Activated naive CD4-positive, alpha-beta T cell treated with anti-CD3 and anti-CD28 coated beads, Interleukin-2, amount 50 U/mL, for 72 hours (primary cell): ENCODE measurements around the gene FTCD. TPM values are rescaled to one million over a fixed set of nuclear protein-coding genes. Genes with fewer than 3 reads are reported as not detected.

Experiments
- ATAC-seq, 2 donors: fragments of 150-1000 bp; cut with Tn5 transposase; 2 replicates each; pipeline ENCODE4 v1.10.0; 2021; ENCODE audit warnings: mild to moderate bottlenecking in 2 of 2, moderate library complexity in 2 of 2
- DNase-seq, 2 donors: peaks; one replicate each; pipeline ENCODE4 v3.0.0; 2021 to 2022; ENCODE audit warnings: low spot score in 2 of 2
- H3K27ac Mint-ChIP-seq, 2 donors: one replicate each; pipeline ENCODE4 v1.8.0; 2022; ENCODE audit warnings: mild to moderate bottlenecking in 2 of 2, mixed read lengths in 2 of 2
- H3K36me3 Mint-ChIP-seq, 2 donors: one replicate each; pipeline ENCODE4 v1.8.0; 2022; ENCODE audit warnings: mixed read lengths in 2 of 2
- H3K9me3 Mint-ChIP-seq, 2 donors: one replicate each; pipeline ENCODE4 v1.8.0; 2022; ENCODE audit warnings: mixed read lengths in 2 of 2
- total RNA-seq, 2 donors: library from RNA; stranded (reverse); gene quantifications; one replicate each; pipeline ENCODE4 v1.2.3, GENCODE V29; 2022

FTCD gene
- total RNA-seq, 2 donors from 2014 or later: 0.21 to 0.39 TPM

DNA sequence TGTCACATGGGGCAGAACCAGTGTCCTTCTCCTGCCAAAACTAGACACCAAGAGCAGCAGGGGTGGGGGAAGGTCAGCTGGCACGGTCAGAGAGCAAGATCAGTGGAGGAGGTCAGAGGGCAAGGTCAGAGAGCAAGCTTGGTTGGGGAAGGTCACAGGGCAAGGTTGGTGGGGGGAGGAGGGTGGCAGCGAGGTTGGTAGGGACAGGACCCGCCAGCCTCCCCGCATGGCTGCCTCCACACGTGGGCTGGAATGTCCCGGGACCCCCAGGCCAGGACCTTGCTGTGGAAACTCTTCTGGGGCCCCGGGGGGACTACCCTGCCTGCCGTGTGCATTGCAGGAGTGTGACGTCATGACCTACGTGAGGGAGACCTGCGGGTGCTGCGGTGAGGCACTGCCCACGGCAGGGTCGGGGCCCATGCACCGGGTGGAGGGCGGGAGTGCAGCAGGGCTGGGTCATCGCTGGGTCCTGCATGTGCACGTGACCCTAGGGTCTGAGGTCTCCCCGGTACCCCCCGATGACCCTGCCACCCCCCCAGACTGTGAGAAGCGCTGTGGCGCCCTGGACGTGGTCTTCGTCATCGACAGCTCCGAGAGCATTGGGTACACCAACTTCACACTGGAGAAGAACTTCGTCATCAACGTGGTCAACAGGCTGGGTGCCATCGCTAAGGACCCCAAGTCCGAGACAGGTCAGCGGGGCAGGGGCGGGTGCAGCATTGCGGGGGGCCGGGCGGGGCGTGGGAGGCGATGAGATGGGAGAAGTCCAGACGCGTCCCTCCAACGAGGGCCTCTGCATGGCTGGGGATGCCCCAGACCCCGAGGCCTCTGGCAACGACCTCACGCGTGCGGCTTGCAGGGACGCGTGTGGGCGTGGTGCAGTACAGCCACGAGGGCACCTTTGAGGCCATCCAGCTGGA is 30.2 kb downstream of the FTCD start:
- H3K27ac Mint-ChIP-seq: peak overlapping the region in 1 of 2 donors; percentile 51
- ATAC-seq: no peak
- no peaks in the 10 kb centered on the region for H3K36me3 Mint-ChIP-seq
- no peak for DNase-seq
- H3K9me3 Mint-ChIP-seq: peaks cover 0 to 4% of the 10 kb centered on the region in 2 donors

GRCh38 chr21:46124083-46124925 is 31.1 kb downstream of the FTCD start:
- Mint-ChIP-seq H3K9me3 (peaks cover 0 to 4% of the 10 kb centered on the region in 2 donors), H3K36me3 (no peaks in the 10 kb centered on the region), H3K27ac (no peak overlapping the region)
- no peak for ATAC-seq
- peak in 1 of 2 donors; percentile 44 for DNase-seq

- H3K27ac Mint-ChIP-seq: no peak overlapping the region
- DNase-seq (peak in 1 of 2 donors; percentile 34), ATAC-seq (no peak)
- no peaks in the 10 kb centered on the region for H3K36me3 Mint-ChIP-seq
- peaks cover 0 to 4% of the 10 kb centered on the region in 2 donors for H3K9me3 Mint-ChIP-seq
These were observed 32.4 kb downstream of the FTCD start for GRCh38 chr21:46122758-46123683.

DNA sequence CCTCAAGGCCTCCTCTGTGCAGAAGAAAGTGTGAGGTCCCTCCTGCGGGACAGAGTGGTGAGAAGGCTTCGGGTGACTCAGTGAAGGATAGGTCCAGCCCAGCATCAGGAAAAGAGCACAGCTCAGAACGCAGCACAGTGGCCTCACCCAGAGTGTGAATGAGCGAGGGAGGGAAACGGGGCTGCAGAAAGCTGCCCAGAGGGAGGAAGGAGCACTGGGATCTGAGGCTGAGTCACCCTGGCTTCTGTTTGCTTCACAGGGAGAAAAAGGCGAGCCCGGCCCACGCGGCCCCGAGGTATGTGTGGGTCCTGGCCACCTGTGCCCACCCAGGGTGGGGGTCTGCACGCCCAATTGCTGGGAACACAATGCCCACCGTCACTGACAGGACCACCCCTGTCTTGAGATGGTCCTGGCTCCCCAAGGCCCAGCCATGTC is 33.1 kb downstream of the FTCD start:
- DNase-seq: peak in 1 of 2 donors; percentile 45
- ATAC-seq: no peak
- Mint-ChIP-seq H3K27ac (peak overlapping the region; percentile 75 to 87), H3K9me3 (peaks cover 0 to 4% of the 10 kb centered on the region in 2 donors), H3K36me3 (no peaks in the 10 kb centered on the region)

DNA sequence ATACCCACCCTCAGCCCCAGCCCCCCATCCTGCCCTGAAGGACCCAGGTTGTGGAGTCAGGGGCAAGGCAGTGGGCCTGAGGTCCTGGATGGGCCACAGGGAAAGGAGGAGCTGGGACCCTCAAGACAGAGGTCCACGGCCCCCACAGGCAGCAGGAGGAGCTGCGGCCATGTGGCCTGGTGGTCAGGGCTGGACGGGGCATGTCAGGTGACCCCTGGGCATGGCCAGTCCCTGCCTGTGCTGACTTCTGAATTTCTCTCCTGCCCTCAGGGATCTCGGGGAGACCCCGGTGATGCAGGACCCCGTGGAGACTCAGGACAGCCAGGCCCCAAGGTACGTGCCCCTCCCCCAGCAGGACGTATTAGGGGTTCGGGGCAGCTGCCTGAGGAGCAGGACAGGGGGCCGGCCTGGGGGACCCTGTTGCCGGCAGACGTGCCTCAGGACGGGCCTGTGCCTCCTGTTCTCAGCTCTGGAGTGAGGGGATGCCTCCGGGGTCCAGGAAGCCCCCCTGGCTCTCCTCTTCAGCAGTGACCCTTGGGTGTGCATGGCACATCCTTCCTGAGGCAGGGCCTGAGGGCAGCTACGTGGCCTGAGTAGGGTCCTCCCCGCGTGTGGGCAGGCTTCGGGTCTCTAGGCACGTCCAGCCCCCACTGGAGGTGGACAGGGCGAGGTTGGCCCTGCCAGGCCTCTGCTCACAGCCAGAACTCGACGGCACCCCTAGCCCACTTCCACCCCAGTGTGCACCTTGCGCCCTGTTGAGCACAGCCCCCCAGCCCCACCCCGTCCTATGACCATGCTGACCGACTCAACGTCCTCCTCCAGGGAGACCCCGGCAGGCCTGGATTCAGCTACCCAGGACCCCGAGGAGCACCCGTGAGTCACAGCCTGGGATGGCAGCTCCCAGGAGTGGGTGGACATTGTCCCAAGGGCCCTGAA is 33.8 kb downstream of the FTCD start:
- H3K27ac Mint-ChIP-seq: peak overlapping the region; percentile 75 to 87

DNA sequence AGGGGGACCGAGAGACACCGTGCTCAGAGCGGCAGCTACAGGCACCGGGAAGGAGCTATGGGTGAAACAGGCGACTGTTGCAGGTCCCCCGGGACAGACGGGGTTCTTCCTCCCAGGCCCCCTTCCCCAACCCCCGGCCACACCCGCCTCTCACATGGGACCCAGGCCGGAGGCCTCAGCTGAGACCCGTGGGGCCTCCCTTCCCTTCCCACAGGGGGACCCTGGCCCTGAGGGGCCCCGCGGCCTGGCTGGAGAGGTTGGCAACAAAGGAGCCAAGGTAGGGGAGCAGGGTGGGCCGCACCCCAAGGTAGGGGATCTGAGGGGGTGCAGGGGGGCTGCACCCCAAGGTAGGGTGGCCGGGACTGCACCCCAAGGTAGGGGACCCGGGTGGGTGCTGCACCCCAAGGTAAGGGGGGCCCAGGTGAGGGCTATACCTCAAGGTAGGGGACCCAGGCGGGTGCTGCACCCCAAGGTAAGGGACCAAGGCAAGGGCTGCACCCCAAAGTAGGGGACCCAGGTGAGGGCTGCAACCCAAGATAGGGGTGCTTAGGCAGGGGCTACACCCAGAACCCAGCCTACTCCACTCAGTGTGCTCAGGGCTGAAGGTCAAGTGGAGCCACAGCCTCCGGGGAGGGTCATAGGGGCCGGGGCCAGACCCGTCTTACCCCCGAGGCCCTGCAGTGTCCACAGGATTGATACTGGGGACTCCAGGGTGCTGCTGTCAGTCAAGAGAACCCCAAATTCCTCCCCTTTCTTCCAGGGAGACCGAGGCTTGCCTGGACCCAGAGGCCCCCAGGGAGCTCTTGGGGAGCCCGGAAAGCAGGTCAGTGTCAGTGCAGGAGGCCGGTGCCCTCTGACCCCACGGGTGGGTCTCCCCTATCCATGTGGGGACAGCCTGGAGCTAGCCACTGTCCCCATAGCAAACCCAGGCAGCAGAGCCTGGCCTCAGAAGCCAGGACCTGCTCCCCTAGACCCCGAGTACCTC is 34.8 kb downstream of the FTCD start:
- H3K9me3 Mint-ChIP-seq: peaks cover 0 to 4% of the 10 kb centered on the region in 2 donors
- H3K36me3 Mint-ChIP-seq: no peaks in the 10 kb centered on the region
- no peak for ATAC-seq
- peak in 1 of 2 donors; percentile 52 for DNase-seq
- no peak overlapping the region for H3K27ac Mint-ChIP-seq

More for the DNA sequence above, 33.8 kb downstream of the FTCD start:
- Mint-ChIP-seq H3K36me3 (no peaks in the 10 kb centered on the region), H3K9me3 (peaks cover 0 to 4% of the 10 kb centered on the region in 2 donors)
- peak in 1 of 2 donors; percentile 53 for DNase-seq
- ATAC-seq: no peak

GRCh38 chr21:46119637-46120271 is 35.6 kb downstream of the FTCD start:
- DNase-seq (peak in 1 of 2 donors; percentile 38), ATAC-seq (no peak)
- no peak overlapping the region for H3K27ac Mint-ChIP-seq
- peaks cover 0 to 4% of the 10 kb centered on the region in 2 donors for H3K9me3 Mint-ChIP-seq
- H3K36me3 Mint-ChIP-seq: peaks cover 0 to 7% of the 10 kb centered on the region in 2 donors

DNA sequence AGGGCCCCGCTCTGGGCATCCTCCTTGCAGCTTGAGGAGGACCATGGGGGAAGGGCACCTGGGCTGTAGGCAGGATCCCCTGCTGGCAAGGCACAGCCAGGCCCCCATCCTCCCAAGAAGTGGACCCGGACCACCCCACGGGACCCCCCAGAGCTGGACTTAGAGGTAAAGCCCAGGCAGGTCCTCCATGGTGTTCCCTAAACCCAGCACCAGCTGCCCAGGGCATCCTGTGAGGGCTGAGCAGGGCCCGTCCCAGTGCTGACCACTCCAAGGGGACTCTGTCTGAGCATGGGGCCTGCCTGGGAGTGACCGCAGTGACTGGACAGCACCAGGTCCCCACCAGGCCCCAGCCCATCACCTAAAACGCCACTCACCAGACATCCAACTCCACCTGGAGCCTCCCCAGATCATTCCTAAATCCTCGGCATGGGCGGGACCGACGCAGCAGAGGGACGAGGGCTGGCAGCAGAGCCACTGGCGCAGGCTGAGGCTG is 36.2 kb downstream of the FTCD start:
- DNase-seq: peak in 1 of 2 donors; percentile 53
- Mint-ChIP-seq H3K9me3 (peaks cover 0 to 4% of the 10 kb centered on the region in 2 donors), H3K27ac (no peak overlapping the region), H3K36me3 (peaks cover 0 to 11% of the 10 kb centered on the region in 2 donors)
- ATAC-seq: no peak

DNA sequence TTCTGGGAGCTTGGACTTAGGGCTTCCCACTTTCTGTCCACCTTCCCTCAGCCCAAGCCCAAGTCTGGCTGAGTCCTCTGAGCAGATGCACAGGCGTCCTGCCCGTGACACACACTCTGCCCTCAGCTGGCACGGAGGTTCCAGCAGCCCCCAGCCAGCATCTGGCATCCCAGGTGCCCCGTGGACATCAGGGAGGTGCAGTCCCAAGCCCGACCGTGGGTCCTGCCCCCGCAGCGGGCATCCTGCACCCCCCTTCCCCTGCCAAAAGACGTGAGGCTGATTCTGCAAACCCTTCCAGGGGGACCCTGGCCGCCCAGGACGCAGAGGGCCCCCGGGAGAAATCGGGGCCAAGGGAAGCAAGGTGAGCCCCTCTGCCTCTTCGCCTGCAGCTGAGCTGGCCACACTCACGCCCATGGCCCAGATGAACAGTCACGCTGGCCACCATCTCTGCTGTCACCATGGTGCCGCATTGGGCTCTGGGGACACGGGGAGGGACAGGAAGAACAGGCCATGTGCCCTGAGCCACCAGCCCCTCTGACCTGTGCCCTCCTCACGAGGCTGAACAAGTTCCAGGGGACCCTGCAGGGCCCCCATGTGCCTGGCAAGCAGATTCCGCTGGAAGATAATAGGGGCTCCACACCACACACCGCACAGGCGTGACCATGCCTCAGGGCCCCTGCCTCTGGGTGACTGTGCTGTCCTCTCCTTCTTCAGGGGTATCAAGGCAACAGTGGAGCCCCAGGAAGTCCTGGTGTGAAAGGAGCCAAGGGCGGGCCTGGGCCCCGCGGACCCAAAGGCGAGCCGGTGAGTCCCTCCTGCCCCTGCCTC is 36.8 kb downstream of the FTCD start:
- Mint-ChIP-seq H3K27ac (no peak overlapping the region), H3K36me3 (peaks cover 0 to 17% of the 10 kb centered on the region in 2 donors), H3K9me3 (peaks cover 0 to 2% of the 10 kb centered on the region in 2 donors)
- DNase-seq: peak in 1 of 2 donors; percentile 51
- no peak for ATAC-seq

- Mint-ChIP-seq H3K36me3 (peaks cover 0 to 17% of the 10 kb centered on the region in 2 donors), H3K27ac (no peak overlapping the region), H3K9me3 (no peaks in the 10 kb centered on the region)
- ATAC-seq: no peak
- DNase-seq: peak in 1 of 2 donors; percentile 47
These were observed 37.6 kb downstream of the FTCD start for GRCh38 chr21:46117586-46118315.

DNA sequence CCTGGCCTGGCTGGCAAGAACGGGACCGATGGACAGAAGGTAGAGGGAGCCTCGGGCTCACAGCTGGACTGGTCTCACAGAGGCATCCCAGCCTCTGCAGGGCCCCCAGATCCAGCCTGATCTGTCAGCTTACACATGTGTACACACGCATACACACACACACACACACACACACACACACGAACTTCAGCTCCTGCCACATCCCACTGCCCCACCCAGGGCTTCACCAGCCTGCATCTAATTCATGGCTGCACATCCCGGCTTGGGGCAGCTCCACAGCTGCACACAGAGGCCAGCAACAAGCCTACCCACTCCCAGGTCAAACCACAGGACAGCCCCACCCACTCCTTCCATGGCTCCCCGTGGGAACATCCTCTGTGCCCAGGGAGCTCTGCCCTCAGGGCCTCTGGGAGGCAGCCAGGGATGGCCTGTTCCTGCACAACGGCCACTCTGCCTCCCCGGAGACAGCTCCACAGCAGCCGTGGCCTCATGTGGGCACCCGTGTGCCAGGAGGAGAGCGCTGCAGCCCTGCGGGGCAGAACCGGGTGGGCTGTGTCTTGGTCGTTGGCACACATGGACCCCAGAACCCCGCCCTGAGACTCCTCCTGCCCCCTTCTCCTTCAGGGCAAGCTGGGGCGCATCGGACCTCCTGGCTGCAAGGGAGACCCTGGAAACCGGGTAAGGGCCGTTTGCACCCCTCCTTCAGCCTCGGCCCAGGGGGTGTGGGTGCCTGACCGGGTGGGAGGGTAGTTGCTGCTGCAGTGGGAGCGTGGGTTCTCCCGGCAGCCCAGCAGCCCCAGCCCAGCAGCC is 38.4 kb downstream of the FTCD start:
- no peak for ATAC-seq
- Mint-ChIP-seq H3K27ac (no peak overlapping the region), H3K36me3 (peaks cover 0 to 17% of the 10 kb centered on the region in 2 donors), H3K9me3 (no peaks in the 10 kb centered on the region)
- DNase-seq: peak in 1 of 2 donors; percentile 47
